PFSK-1 (cell line): ENCODE measurements around the gene ZBTB7A.

Experiments used
- FOXP2 ChIP-seq: optimal IDR thresholded peaks from 2 replicates; pipeline ENCODE3; 2011; ENCODE audit warnings: borderline replicate concordance, control low read depth, inconsistent platforms; ENCODE audit not compliant: insufficient read depth; ENCODE audit errors: extremely low read length, extremely low read depth
- POLR2AphosphoS5 ChIP-seq: IDR thresholded peaks from 2 replicates; pipeline ENCODE4 v1.6.1; 2012; ENCODE audit warnings: low read depth, mild to moderate bottlenecking, control low read depth, low read length, moderate library complexity
- SIN3A ChIP-seq: IDR thresholded peaks from 2 replicates; pipeline ENCODE4 v1.6.1; 2012; ENCODE audit warnings: mild to moderate bottlenecking, low read length, moderate library complexity, borderline replicate concordance; ENCODE audit not compliant: insufficient read depth
- TAF1 ChIP-seq: IDR thresholded peaks from 2 replicates; pipeline ENCODE4 v1.6.1; 2012; ENCODE audit warnings: low read length, control low read depth, borderline replicate concordance; ENCODE audit not compliant: insufficient read depth
- TF ChIP-seq, protein P1 (sequence below), 2 experiments: IDR thresholded peaks; 2 replicates each; pipeline versions ENCODE4 v1.6.1 to v1.8.0; 2011 to 2012; ENCODE audit warnings: low read depth in 2 of 2, low read length in 2 of 2, control low read depth in 1 of 2, inconsistent platforms in 1 of 2, mild to moderate bottlenecking in 1 of 2, moderate library complexity in 1 of 2; ENCODE audit not compliant: insufficient read depth in 1 of 2

Gene ZBTB7A

DNA sequence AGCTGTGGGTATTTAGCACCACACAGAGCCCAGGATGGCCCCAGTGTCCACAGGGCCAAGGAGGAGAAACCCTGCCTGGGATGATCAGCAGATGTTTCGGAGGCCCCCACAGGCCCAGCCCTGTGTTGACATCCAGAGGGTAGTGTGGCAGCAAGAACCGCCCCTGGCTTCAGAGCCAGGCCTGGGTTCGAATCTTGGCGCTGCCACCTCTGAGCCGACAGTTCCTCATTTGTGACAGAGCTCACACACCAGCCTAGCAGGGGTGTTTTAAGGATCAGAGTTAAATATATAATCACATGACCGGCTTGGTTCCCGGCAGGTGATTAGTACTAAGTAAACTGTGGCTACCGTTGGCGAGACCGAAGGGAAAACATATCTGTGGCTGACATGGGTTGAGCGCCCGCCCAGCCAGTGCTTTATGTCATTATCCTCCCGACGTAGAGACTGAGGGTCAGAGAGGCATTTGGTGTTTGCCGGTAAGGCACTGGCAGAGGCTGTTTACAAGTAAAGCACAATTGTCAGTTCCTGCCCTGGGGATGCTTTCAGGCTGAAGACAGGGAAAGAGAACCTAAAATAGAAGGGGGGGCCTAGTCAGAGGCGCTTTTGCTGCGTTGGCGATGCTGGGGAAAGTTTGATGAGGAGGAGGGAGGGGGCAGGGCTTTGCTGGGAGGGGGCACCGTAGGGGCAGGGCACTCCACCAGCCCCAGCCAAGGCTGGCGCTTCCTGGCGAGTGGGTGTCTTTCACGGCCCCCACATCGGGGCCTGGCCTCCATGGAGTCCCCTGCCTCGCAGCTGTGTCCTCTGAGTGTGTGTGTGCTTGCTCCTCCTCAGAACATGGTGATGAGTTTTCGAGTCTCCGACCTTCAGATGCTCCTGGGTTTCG, 54.4 kb downstream of the ZBTB7A start:
- TF ChIP-seq SIN3A (no peak), FOXP2 (no peak), TAF1 (no peak), POLR2AphosphoS5 (no peak)
- TF ChIP-seq, protein P1, sequence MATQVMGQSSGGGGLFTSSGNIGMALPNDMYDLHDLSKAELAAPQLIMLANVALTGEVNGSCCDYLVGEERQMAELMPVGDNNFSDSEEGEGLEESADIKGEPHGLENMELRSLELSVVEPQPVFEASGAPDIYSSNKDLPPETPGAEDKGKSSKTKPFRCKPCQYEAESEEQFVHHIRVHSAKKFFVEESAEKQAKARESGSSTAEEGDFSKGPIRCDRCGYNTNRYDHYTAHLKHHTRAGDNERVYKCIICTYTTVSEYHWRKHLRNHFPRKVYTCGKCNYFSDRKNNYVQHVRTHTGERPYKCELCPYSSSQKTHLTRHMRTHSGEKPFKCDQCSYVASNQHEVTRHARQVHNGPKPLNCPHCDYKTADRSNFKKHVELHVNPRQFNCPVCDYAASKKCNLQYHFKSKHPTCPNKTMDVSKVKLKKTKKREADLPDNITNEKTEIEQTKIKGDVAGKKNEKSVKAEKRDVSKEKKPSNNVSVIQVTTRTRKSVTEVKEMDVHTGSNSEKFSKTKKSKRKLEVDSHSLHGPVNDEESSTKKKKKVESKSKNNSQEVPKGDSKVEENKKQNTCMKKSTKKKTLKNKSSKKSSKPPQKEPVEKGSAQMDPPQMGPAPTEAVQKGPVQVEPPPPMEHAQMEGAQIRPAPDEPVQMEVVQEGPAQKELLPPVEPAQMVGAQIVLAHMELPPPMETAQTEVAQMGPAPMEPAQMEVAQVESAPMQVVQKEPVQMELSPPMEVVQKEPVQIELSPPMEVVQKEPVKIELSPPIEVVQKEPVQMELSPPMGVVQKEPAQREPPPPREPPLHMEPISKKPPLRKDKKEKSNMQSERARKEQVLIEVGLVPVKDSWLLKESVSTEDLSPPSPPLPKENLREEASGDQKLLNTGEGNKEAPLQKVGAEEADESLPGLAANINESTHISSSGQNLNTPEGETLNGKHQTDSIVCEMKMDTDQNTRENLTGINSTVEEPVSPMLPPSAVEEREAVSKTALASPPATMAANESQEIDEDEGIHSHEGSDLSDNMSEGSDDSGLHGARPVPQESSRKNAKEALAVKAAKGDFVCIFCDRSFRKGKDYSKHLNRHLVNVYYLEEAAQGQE (IDR thresholded peaks at IDR 0.05; ENCODE audit: insufficient read depth in 1 of 2, low read depth in 2 of 2, low read length in 2 of 2), result no peak

DNA sequence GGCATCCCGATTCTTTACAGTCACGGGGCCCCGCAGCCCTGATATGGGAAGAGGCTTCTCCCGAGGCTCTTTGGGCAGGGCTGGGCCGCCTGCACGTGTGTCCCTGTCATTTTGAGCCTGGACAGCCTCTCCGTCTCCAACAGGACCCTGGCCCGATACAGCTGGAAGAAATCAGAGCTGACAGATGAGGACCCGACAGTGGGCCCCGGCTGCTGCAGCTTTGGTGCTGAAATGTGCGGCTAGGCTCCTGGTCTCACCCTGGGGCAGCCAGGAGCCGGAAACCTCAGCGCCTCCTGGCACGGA, 55.9 kb downstream of the ZBTB7A start:
- TF ChIP-seq, protein P1 (IDR thresholded peaks at IDR 0.05; ENCODE audit: insufficient read depth in 1 of 2, low read depth in 2 of 2, low read length in 2 of 2), result no peak

DNA sequence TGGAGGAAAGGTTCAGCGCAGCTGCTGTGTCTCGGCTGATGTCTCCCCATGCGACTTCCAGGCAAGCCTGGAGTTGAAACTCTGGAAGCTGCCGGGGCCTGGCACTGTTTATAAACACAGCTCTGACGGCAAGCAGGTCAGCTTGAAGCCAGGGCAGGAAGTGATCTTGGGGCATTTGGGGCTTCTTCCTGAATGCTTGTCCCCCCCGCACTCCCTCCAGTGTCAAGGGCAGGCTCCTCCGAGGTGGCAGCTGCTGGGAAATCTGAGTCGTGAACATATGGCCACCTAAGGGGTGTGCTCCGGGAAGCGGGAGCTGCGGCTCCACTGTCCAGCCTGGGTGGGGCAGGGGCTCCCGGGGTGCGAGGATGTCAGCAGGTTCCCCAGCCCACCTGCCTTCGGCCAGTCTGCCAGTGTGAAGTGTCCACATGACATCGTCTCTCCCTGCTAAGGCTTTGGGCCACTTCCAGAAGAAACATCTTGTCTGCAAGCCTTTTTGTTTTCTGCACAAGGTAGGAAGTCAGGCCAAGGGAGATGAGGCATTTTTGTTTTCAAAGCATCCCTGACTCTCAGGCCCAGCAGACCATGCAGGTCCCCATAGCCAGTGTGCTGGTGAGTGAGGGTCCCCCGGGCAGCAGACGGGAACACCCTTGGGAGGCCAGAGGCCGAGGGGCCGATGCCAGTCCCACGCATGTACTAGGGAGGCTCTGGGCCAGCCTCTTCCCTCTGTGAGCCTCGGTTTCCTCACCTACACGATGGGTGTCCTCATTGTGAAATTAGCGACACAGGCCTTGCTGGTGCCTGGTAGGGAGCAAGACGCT, 56.5 kb downstream of the ZBTB7A start:
- TF ChIP-seq TAF1 (no peak), POLR2AphosphoS5 (no peak), FOXP2 (no peak), SIN3A (no peak)
- TF ChIP-seq, protein P1 (IDR thresholded peaks at IDR 0.05; ENCODE audit: insufficient read depth in 1 of 2, low read depth in 2 of 2, low read length in 2 of 2), result no peak

DNA sequence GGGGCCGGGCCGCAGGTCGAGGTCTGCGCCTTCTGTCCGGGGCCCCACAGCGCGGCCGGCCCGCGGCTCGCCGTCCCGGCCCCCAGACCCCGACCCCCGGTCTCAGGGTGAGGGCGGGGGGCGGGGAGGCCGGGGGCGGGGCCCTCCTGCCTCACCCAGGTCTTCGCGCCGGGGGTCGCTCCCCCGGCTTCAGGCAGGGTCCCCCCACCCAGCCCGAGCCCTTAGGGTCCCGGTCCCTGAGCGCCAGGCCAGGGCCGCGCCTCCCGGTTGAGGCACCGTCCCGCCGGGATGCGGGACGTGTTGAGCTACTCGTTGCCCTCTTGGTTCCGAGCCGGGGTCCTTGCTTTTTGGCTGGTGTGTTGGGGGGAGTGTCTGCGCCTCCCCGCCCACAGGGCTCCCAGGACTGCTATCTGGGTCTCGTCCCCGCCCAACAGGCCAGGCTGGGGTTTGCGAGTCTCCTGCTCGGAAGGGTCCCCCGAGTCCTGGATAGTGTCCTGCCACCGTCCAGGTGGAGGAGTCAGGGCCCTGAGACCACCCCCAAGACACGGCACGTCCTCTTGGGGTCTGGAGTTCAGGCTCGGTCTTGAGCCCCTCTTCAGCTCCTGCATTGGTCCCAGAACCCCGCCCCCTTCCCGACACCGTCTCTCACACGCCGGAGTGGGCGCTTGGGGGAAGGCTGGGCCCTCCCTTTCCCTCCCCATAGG, 58.7 kb downstream of the ZBTB7A start:
- TF ChIP-seq TAF1, result 0 out of 2 replicates have a peak, but pooled peaks have one; percentile 23
- TF ChIP-seq, protein P1 (IDR thresholded peaks at IDR 0.05; ENCODE audit: insufficient read depth in 1 of 2, low read depth in 2 of 2, low read length in 2 of 2), result no peak
